Erythroblast (primary cell): ENCODE results near the gene GRM7.

Experiments
- GATA1 ChIP-seq: IDR thresholded peaks from 2 replicates; pipeline ENCODE4 v1.6.1; 2011; ENCODE audit warnings: low read depth, mild to moderate bottlenecking, control low read depth, low read length, moderate library complexity
- POLR2A ChIP-seq: IDR thresholded peaks from 2 replicates; pipeline ENCODE4 v1.6.1; 2011; ENCODE audit warnings: mild to moderate bottlenecking, low read length

- TF ChIP-seq POLR2A (no peak), GATA1 (no peak)
Measured at GRCh38 chr3:6971933-6972332, 111.0 kb downstream of the GRM7 start.
